GM11168 (cell line): ENCODE measurements around the gene CCDC80.
"Not testable (repeated sequence)": the region's sequence is repeated elsewhere in the genome, so short reads cannot be mapped to it uniquely, and the experiment has no call there.

ENCODE experiments used
- in situ Hi-C: fragments of 300-500 bp; cut with MboI; formaldehyde crosslinking; loops from one replicate; pipeline ENCODE4 v1.12.0; 2022; ENCODE audit warnings: low sequenced_read_pairs; ENCODE audit not compliant: unreplicated experiment

CCDC80 gene

DNA sequence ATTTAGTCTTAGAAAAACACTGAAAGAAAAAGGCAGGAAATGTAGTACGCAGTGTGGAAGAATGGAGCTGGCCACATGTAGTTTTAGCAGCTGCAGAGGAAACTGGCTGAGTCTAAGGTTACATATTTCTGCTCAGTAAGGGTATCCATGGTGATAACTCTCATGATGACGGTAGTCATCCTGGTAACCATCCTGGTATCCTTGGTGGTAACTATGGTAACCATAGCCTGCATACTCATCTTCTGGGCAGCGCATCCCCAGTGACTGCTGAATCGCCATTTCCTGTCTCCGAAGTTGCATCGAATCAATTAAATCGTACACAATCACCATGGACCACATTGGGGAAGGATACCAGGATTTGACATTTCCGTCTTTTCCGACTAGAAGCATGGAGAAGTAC is 35.7 kb downstream of the CCDC80 start:
- in situ Hi-C loops, result no loop called here

GRCh38 chr3:112604536-112604935 is 36.4 kb downstream of the CCDC80 start:
- in situ Hi-C loops, result no loop called here

GRCh38 chr3:112602217-112602838 is 38.6 kb downstream of the CCDC80 start:
- in situ Hi-C loops, result no loop called here

- in situ Hi-C loops, result no loop called here
Observed at GRCh38 chr3:112598731-112599130, 42.2 kb downstream of the CCDC80 start.

DNA sequence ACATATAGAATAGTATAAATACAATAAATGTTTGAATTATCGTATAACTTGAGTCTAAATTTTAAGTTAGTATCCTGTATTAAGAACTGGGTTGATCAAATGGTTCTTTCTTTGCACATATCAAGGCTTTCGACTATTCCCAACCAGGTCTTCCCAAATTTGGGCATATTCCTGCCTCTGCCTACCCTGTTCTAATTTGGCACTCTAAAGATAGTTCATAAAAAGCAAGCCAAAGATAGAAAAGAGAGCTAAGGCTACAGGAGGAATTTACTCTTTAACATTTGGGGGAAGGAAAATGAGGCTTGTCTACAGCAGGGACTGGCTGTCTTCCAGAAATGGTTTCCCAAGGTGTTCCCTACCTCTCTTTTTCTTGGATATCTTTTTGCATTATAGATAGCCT is 43.0 kb downstream of the CCDC80 start:
- in situ Hi-C loops, result no loop called here

- in situ Hi-C loops, result no loop called here
Observed at GRCh38 chr3:112594856-112595255, 46.1 kb downstream of the CCDC80 start.

DNA sequence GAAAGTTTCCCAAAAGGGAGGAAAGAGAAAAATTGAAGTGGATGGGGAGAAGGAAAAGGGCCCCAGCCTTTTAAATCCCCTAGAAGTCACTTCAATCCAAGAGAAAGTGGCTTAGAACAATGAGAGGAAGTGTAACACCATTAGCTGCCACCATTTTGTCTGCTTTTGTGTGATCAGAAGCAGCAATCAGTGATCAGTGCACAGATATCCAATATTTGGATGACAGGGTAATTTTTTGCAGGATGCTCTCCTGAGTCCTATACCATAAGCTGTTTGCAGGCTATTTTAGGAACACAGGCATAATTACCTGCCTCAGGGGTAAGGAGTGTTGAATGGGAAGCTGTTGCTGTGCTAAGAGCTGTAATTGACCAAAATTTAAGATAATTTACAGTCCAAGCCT is 47.7 kb downstream of the CCDC80 start:
- in situ Hi-C loops, result no loop called here

DNA sequence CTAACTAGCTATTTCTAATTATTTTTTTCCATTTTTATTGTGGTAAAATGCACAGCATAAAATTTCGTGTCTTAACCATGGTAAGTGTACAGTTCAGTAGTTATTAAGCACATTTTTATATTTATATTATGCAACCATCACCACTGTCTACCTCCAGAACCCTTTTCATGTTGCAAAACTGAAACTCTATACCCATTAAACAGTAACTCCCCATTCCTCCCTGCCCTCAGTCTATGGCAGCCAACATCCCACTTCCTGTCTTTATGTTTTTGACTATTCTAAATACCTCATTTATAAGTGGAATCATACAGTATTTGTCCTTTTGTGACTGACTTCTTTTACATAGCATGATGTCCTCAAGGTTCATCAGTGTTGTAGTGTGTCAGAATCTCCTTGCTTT is 53.6 kb downstream of the CCDC80 start:
- in situ Hi-C loops, result no loop called here

- in situ Hi-C loops, result no loop called here
Observed at GRCh38 chr3:112585782-112586181, 55.2 kb downstream of the CCDC80 start.

DNA sequence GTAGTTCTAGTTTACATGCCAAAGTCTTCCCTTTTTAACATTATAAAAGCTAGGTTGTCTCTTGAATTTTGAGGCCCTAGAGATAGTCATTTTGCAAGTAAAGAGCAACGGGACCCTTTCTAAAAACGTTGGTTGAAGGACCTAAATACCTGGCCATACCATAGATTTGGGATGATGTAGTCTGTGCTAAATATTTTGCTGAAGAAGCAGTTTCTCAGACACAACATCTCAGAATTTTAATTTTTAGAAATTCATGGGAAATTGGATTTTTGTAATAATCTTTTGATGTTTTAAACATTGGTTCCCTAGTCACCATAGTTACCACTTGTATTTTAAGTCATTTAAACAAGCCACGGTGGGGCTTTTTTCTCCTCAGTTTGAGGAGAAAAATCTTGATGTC is 57.8 kb downstream of the CCDC80 start:
- in situ Hi-C loops, result no loop called here

- in situ Hi-C loops, result no loop called here
Observed at GRCh38 chr3:112582244-112582874, 58.6 kb downstream of the CCDC80 start.

- in situ Hi-C loops, result no loop called here
Observed at GRCh38 chr3:112579697-112580096, 61.2 kb downstream of the CCDC80 start.

GRCh38 chr3:112579232-112579631 is 61.7 kb downstream of the CCDC80 start:
- in situ Hi-C loops, result no loop called here

GRCh38 chr3:112572701-112573100 is 68.2 kb downstream of the CCDC80 start:
- in situ Hi-C loops, result no loop called here

GRCh38 chr3:112569265-112569664 is 71.7 kb downstream of the CCDC80 start:
- in situ Hi-C loops, result no loop called here

- in situ Hi-C loops, result no loop called here
Observed at GRCh38 chr3:112568642-112569041, 72.3 kb downstream of the CCDC80 start.

DNA sequence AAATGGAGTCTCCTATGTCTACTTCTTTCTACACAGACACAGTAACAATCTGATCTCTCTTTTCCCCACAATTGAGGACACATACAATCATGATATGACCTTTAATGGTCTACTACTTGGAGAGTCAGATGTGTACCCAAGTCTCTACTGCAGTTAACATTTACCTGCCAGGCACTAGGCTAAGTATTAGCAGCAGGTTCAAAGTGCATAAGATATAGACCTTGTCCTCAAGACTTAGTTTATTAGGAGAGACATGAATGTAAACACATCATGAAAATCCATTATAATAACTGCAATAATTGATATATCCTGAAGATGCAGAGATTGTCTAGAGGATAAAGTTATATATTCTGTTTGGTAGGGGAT is 76.0 kb downstream of the CCDC80 start:
- in situ Hi-C loops, result no loop called here

DNA sequence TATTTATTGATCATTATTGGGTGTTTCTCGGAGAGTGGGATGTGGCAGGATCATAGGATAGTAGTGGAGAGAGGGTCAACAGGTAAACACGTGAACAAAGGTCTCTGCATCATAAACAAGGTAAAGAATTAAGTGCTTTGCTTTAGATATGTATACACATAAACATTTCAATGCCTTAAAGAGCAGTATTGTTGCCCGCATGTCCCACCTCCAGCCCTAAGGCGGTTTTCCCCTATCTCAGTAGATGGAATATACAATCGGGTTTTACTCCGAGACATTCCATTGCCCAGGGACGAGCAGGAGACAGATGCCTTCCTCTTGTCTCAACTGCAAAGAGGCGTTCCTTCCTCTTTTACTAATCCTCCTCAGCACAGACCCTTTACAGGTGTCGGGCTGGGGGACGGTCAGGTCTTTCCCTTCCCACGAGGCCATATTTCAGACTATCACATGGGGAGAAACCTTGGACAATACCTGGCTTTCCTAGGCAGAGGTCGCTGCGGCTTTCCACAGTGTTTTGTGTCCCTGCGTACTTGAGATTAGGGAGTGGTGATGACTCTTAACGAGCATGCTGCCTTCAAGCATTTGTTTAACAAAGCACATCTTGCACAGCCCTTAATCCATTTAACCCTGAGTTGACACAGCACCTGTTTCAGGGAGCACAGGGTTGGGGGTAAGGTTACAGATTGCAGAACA is 76.5 kb downstream of the CCDC80 start:
- in situ Hi-C loops, result not testable (repeated sequence)

- in situ Hi-C loops, result no loop called here
Observed at GRCh38 chr3:112561734-112562529, 79.0 kb downstream of the CCDC80 start, which contains the start of the genes ATG3 and SLC35A5. ATG3 (minus strand) TSS chr3:112561962; CDS start chr3:112561528, 434 bp downstream. SLC35A5 (plus strand) TSS chr3:112562045; CDS start chr3:112563404, 1,359 bp downstream.

DNA sequence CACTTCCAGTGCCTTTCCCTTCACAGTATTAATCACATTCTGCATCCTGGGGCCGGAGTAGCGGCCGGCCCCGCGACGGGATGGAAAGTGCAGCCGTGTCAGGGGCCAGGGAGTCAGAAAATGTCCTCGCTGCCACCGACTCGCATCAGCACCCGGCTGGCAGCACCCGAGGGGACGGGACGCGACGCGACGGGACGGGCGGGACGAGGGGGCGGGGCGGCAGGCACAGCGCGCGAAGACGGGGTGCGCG is 79.5 kb downstream of the CCDC80 start:
- in situ Hi-C loops, result no loop called here
